ENCODE data around the gene AFF3.
"Not testable (repeated sequence)": the region's sequence is repeated elsewhere in the genome, so short reads cannot be mapped to it uniquely, and the experiment has no call there.

AFF3 gene

GRCh38 chr2:100161945-100162620 lies 19.7 kb upstream of the AFF3 start:
- Histone ChIP-seq H3K36me3 (no peaks in the 10 kb centered on the region), H3K9me3 (no peaks in the 10 kb centered on the region), H3K27ac (no peak overlapping the region), H3K4me3 (ENCODE audit: low read depth in 1 of 2, low read length in 1 of 2) (no peak overlapping the region), H3K27me3 (no peaks in the 10 kb centered on the region), H3K4me1 (ENCODE audit: control insufficient read depth in 1 of 2, insufficient read depth in 1 of 2, low read depth in 1 of 2, low read length in 1 of 2) (no peaks in the 10 kb centered on the region)
- no peak for TF ChIP-seq CTCF (IDR thresholded peaks at IDR 0.05)

GRCh38 chr2:100160396-100160795 lies 18.0 kb upstream of the AFF3 start:
- TF ChIP-seq CTCF (IDR thresholded peaks at IDR 0.05) = no peak
- H3K36me3 ChIP-seq = no peaks in the 10 kb centered on the region
- no peaks in the 10 kb centered on the region for H3K27me3 ChIP-seq
- no peaks in the 10 kb centered on the region for H3K4me1 ChIP-seq (ENCODE audit: control insufficient read depth in 1 of 2, insufficient read depth in 1 of 2, low read depth in 1 of 2, low read length in 1 of 2)
- H3K9me3 ChIP-seq = no peaks in the 10 kb centered on the region
- H3K27ac ChIP-seq = no peak overlapping the region
- H3K4me3 ChIP-seq (ENCODE audit: low read depth in 1 of 2, low read length in 1 of 2) = no peak overlapping the region

- not testable (repeated sequence) for H3K36me3 ChIP-seq; H3K27me3 ChIP-seq; H3K27ac ChIP-seq; H3K4me3 ChIP-seq (ENCODE audit: low read depth in 1 of 2, low read length in 1 of 2); H3K4me1 ChIP-seq (ENCODE audit: control insufficient read depth in 1 of 2, insufficient read depth in 1 of 2, low read depth in 1 of 2, low read length in 1 of 2); H3K9me3 ChIP-seq
These were observed 9.4 kb upstream of the AFF3 start for GRCh38 chr2:100151832-100152231.

GRCh38 chr2:100151310-100151709 lies 8.9 kb upstream of the AFF3 start:
- TF ChIP-seq CTCF (IDR thresholded peaks at IDR 0.05) = no peak
- no peak overlapping the region for H3K4me3 ChIP-seq (ENCODE audit: low read depth in 1 of 2, low read length in 1 of 2)
- no peaks in the 10 kb centered on the region for H3K4me1 ChIP-seq (ENCODE audit: control insufficient read depth in 1 of 2, insufficient read depth in 1 of 2, low read depth in 1 of 2, low read length in 1 of 2)
- no peaks in the 10 kb centered on the region for H3K27me3 ChIP-seq
- no peaks in the 10 kb centered on the region for H3K9me3 ChIP-seq
- H3K27ac ChIP-seq = no peak overlapping the region
- H3K36me3 ChIP-seq = no peaks in the 10 kb centered on the region

GRCh38 chr2:100148883-100149282 lies 6.5 kb upstream of the AFF3 start:
- no peaks in the 10 kb centered on the region for H3K36me3 ChIP-seq

GRCh38 chr2:100146657-100146960 lies 4.2 kb upstream of the AFF3 start:
- Histone ChIP-seq H3K27me3 (no peaks in the 10 kb centered on the region), H3K36me3 (no peaks in the 10 kb centered on the region), H3K4me3 (ENCODE audit: low read depth in 1 of 2, low read length in 1 of 2) (no peak overlapping the region), H3K4me1 (ENCODE audit: control insufficient read depth in 1 of 2, insufficient read depth in 1 of 2, low read depth in 1 of 2, low read length in 1 of 2) (no peaks in the 10 kb centered on the region), H3K9me3 (no peaks in the 10 kb centered on the region), H3K27ac (no peak overlapping the region)
- no peak for TF ChIP-seq CTCF (IDR thresholded peaks at IDR 0.05)

More at GRCh38 chr2:100148883-100149282, 6.5 kb upstream of the AFF3 start:
- H3K9me3 ChIP-seq = no peaks in the 10 kb centered on the region
- TF ChIP-seq CTCF (IDR thresholded peaks at IDR 0.05) = no peak
- H3K4me3 ChIP-seq (ENCODE audit: low read depth in 1 of 2, low read length in 1 of 2) = no peak overlapping the region
- no peak overlapping the region for H3K27ac ChIP-seq
- H3K4me1 ChIP-seq (ENCODE audit: control insufficient read depth in 1 of 2, insufficient read depth in 1 of 2, low read depth in 1 of 2, low read length in 1 of 2) = no peaks in the 10 kb centered on the region
- no peaks in the 10 kb centered on the region for H3K27me3 ChIP-seq
